ENCODE results near the gene PLD5.
"Not testable (repeated sequence)": the region's sequence is repeated elsewhere in the genome, so short reads cannot be mapped to it uniquely, and the experiment has no call there.

Gene PLD5

DNA sequence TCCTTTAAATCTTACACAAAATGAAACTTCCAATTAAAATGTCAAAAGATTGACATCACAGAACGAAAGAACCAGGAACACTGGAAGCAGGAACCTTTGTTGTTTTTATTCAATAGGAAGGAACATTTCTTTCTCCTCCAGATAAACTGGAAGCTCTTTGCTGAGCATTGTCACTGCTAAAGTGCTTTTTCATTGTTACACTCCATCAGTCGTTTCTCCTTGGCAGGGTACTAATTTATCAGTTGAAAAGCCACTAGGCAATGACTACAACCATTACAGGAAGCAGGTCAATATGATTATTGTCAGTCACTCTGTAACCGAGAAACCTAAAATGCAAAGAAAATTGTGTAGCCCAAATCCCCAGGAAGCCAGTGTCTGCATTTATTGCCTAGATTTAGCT, 362.4 kb downstream of the PLD5 start:
- DNase-seq (ENCODE audit: low spot score) = no peak

DNA sequence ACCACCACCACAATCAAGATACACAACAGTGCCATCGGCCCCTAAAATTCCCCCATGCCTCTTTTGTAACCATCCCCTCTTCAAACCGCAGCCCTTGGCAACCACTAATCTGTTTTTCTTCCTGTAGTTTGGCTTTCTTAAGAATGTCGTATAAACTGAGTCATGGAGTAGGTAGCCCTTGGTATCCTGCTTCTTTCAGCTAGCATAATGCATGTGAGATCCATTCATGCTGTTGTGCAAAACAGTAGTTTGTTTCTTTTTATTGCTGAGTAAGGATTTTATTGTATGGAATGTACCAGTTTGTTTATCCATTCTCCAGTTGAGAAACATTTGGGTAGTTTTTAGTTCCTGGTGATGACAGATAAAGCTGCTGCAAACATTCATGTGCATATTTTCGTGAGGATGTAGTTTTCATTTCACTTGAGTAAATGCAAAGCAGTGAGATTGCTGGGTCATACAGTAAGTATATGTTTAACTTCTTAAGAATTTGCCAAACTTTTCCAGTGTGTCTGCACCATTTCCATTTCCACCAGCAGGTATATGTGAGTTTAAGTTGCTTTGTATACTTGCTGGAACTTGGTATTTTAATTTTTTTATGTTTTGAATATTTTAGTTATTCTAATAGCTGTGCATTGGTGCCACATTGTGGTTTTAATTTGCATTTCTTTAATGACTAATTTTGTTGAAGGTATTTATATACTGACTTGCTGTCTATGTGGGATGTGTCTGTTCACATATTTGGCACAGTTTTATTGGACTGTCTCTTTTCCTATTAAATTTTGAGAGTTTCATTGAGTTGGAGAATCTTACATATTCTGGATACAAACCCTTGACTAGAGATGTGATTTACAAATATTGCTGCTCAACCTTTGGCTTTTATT, 377.2 kb downstream of the PLD5 start:
- DNase-seq (ENCODE audit: low spot score) = no peak

DNA sequence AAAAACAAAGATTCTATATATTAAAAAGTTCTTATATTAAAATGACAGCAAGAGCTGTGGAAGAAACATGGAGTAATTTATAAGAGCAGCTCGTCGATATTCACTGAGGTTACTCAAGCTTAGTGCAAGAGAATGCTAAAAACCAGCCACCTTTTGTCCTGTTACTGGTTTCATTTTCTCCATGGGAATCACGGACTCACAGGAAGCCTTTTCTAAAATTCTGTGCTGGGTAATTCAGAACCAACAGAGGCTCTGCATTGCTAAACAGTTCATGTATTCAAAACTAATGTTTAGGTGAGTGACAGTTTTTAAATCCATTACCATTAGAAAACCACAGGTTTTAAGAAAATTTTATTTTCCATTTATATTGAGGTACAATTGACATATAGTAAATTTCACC, 377.8 kb downstream of the PLD5 start:
- no peak for DNase-seq (ENCODE audit: low spot score)

DNA sequence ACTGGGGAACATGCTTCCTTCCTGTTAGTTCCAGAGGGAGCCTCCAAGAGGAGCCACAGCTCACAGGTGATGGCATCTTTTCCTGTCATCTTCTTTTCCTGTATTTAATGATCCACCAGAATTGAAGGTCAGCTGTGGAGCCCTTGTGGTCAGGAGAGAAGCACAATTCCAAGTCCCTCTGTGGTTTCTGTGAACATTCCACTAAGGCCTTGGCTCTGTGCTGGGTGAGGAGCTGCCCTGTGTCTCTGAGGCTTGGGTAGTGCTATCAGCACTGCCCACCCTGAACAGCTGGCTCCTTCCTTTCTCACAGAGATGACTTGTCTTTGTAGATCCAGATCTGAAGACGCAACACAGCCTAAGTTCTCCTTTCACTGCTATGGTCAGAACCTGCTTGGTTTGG, 383.7 kb downstream of the PLD5 start:
- DNase-seq (ENCODE audit: low spot score) = no peak

DNA sequence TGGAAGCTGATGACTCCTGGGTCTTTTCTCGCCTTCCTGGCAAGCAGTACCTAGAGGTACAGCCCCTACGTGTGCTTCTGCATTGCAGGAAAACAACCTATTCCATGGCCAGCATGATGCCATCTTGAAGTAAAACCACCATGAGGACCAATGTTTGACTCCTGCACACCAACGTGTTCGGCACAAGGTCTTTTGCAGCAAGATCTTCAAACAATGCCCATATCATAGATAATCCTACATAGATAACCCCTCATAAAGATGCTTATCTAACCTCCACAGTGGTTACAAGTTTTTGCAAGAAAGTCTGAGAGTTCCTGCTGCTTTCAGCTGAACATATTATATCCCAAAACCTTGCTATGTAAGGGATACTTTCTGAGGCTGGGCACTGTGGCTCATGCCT, 384.5 kb downstream of the PLD5 start:
- DNase-seq (ENCODE audit: low spot score) = no peak

DNA sequence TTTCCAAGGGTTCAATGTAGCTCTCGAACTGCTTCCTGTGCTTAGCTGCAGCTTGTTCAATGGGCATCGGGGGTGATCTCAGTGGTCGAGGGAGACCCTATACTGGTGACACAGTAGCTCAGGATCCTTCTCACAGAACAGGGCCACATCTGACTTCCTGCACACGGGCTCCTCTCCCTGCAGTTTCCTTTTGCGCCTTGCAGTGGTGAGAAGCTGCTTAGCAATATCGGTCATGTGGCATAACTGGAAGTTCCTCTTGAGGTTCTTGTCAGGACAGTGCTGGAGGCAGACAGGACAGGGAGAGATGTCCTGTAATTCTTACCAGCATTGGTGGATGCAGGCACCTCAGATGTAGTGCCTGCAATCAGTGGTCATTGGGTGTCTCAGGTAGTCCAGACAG, 385.1 kb downstream of the PLD5 start:
- no peak for DNase-seq (ENCODE audit: low spot score)

DNA sequence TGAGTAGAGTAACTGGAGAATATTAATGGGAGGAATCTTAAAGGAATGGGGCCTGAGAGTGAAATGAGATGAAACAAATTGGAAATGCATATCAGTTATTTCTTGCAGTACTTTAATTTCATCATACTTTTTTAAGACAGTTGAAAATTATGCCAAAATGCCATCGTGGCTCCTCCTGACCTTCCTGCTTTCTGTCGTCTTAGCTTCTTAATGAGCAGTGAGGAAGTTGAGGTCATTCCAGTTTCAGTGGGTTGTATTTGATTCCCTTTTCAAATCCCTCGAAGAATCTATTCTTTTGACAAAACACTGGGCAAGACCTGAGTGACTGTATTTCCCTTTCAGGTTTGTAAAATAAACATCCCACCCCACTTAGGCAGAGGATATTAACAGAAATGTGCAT, 390.7 kb downstream of the PLD5 start:
- no peak for DNase-seq (ENCODE audit: low spot score)

DNA sequence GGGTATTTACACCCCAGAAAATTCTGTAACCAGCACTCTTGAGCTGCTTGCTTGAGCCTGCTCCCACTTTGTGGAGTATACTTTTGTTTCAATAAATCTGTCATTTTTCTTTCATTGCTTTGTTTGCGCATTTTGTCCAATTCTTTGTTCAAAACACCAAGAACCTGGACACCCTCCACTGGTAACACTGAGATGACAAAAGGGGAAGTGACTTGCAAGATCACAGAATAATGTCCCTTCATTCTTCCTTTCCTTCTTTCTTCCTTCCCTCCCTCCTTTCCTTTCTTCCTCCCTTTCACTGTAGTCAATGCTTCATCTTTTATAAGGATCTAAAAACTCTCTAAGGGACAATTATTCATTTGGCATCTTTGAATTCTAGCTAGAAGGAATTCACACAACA, 391.1 kb downstream of the PLD5 start:
- DNase-seq (ENCODE audit: low spot score) = no peak

DNA sequence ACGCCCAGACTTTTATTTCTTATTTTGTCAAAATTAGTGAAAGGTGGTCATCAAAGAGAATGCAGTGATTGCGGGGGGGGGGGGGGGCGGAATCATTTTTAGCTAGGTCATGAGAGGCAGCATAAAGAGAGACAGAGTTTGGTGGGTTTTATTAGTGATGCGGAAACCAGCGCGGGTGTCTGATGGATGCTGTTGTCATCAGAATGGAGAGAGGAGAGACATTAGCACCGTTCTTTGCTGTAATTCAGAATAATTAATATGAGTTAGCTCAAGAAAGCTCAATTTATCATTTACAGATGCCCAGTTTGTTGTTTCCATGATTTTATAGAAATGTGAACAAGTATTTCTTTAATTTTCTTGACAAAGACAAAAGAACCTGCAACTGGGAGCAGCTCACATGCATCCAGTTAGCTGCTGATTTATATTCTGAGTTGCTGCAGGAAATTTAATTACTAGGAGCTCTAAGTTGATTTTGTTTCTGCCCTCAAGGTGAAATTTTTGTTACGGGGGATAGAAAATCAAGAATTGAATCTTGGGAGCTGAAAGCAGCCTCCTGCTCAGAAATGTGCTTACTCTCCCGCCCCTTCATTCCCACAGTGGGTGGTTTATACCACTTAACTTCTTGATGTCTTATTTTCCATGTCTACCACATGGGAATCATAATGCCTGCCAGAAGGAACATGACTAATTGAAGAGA, 392.2 kb downstream of the PLD5 start:
- no peak for DNase-seq (ENCODE audit: low spot score)

DNA sequence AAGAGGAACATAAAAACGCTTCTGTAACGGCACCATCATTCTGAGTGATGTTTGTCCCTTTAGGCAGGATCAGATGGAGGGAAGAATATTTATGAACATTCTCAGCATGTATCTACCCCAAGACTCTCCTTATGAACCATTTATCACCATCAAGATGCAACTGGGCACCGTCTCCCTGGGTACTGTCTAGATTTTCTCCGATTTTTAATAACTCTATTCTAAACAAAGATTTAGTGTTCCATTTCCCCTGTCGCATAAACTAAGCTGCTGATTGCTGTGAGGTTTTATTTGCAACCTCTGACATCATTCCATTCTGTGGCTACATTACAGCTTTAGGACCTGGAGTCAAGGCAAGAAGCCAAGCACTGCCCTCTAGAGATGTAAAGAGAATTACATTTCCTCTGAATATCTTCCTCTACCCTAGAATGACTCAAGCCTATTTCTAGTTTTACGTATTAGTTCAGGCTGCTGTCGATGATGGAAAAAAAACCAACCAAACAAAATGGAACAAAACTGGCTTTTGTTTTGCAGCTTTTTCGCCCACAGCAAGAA, 395.5 kb downstream of the PLD5 start:
- no peak for DNase-seq (ENCODE audit: low spot score)

DNA sequence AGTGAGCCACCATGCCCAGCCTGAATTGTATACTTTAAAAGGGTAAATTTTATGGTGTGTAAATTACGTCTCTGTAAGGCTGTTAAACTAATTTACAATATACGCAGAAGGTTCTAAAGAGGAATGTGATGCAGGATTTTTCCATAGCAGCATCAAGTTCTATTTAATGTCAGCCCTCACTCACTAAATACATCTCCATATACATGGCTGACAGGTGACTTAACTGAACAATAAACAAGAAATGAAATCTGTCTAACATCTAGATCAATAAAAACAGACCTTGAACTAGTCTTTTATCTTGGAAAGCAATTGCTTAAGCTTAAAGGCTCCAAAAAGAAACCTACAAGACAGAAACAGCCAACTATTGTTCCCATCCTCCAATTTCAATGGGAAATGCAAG, 404.1 kb downstream of the PLD5 start:
- DNase-seq (ENCODE audit: low spot score) = no peak

DNA sequence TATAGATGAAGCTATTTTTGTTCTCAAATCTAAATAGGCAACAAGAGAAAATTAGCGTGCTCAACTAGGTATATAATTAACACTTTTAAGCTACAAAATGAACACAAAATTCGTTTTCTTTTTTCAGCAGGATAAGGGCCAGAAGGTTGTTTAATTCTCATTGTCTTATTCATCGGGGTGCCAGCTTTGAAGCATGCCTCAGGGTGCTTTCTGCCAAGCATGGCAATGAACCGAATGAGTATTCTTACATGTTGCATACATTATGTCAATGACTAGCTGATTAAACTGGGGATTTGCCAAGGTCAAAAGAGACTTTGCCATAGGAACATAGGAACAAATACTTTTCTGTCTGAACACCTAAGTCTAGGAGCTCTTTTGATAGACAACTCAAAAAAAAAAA, 423.6 kb downstream of the PLD5 start:
- no peak for DNase-seq (ENCODE audit: low spot score)

DNA sequence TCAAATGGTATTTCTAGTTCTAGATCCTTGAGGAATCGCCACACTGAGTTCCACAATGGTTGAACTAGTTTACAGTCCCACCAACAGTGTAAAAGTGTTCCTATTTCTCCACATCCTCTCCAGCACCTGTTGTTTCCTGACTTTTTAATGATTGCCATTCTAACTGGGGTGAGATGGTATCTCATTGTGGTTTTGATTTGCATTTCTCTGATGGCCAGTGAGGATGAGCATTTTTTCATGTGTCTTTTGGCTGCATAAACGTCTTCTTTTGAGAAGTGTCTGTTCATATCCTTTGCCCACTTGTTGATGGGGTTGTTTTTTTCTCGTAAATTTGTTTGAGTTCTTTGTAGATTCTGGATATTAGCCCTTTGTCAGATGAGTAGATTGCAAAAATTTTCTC, 427.2 kb downstream of the PLD5 start:
- DNase-seq (ENCODE audit: low spot score) = not testable (repeated sequence)

DNA sequence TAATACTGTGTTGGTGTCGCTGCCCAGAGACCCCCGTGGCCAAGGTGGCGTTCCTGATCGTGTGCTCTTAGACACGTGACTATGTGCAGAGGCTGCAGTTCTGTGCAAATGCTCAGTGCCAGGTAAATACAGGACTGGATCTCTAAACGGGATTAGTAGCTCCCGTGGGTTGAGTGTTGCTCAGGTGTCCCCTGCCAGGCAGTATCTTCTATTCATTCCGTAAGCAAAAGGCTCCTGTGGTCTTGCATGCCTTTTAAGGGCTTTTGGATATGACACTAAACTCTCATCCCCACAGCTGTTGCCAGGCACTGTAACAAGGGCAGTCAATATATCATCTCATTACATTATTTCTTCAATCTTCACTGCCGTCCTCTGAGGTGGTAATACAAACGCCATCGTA, 431.4 kb downstream of the PLD5 start:
- DNase-seq (ENCODE audit: low spot score) = no peak

DNA sequence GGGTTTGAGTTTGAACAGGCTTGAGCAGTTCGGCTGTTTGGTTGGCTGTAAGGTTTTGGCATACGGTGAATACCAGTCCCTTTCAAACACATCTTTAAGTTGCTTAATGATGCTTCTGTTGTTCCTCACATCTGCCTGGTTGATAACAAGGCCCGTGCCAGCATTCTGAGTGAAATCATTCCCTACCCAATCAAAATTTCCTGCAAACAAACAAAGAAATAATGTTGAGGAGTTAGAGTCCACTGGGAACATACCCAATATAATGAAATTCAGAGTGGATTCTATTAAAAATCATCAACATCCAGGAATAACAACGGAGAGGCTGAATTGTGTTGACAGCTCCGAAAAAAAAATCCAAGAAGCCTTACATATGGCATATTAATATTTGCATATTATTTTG, 434.6 kb downstream of the PLD5 start:
- DNase-seq (ENCODE audit: low spot score) = no peak

DNA sequence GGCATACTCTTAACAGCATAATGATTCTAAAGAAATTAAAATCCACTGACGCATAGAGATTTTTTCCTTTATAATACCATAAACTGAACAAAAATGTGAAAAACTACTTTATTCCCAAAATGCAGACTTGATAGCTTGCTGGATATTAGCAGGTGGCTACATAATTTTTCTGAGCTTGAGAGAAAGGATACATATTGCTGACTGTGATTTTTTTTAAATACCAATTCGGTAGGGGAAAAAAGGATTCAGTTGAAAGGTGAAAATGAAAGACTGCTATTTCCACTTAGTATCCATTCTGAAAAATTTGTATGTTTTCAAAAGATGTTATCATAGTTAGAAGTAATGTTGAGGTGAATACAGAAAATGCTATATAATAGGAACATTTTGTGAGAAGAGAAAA, 435.6 kb downstream of the PLD5 start:
- no peak for DNase-seq (ENCODE audit: low spot score)

DNA sequence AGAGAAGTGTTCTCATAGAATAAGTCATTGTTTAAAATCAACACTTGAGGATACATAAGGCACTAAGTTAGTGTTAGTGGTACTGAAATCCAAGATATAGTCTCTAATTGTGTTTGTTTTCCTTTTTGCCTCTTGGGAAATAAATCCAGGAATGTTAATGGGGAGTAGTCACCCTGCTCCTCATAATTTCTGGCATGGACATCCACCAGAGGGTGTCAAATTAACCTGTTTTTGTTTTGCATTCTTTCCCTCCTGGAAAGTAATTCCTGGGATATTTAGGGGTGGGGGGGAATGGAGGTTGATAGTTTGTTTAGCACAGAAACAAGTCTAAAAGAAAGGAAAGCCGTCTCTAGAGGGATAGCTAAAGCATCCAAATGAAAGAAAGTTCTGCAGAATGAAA, 437.8 kb downstream of the PLD5 start:
- no peak for DNase-seq (ENCODE audit: low spot score)

DNA sequence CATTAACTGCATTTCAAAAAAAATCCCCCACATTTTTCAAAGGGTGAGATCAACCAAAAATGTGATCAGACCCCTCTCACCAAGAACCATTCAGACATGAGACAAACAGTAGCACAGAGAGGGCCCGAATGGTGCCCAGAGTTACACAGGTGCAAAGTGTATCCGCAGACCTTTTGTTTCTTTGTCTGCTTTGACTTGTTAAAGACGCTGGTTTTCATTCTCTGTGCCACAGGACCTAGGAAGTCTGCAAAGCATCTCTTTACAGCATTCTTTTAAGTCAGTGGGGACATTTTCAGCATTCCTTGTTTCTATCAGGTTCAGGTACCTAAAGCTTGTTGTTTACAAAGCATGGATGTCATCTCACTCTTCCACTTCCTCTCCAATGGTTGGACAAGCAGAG, 438.4 kb downstream of the PLD5 start:
- no peak for DNase-seq (ENCODE audit: low spot score)

DNA sequence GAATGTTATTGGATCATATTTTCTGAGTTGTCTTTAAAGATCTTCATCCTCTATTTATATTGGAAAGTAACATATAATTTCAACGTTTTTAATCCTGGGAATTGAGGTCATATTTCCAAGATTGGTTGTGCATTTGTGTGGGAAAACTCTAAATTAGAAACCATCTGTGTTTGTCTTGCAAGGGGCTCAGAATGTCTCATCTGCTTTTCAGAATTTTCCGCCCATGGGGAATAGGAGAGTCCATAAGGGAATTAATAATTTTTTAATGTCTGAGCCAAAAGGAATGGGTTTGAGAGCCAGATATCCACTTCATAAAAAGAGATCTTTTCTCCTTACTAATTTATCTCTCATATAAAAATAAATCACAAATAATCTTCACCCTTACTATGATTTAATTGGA, 440.8 kb downstream of the PLD5 start:
- no peak for DNase-seq (ENCODE audit: low spot score)

DNA sequence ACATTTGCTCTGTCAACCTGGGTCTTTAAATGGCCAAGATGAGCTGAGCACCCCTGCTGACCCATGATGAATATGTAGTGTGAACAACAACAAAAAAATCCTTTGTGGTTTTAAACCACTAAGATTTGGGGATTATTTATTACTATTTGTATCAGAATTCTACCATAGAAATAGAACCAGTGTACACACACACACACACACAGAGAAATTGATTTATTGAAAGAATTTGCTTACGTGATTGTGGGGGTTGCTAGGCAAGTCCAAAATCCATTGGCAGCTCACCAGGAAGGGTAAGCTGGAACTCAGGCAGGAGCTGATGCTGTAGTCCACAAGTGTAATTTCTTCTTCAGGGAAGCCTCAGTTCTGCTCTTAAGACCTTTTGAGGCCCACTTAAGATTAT, 443.1 kb downstream of the PLD5 start:
- no peak for DNase-seq (ENCODE audit: low spot score)

DNA sequence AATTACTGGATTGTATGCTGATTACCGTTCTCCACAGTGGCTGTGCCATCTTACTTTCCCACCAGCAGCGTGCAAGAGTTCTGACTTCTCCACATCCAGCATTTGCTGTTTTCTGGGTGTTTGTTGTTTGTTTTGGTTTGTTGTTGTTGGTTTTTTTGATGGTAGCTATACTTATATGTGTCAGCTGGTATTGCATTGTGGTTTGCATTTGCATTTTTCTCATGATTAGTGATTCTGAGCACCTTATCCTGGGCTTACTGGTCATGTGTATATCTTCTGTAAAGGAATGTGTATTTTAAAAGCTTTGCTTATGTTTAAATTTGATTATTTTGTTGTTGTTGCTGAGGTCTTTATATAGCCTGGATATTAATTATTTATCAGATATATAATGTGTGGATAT, 458.7 kb downstream of the PLD5 start:
- no peak for DNase-seq (ENCODE audit: low spot score)

DNA sequence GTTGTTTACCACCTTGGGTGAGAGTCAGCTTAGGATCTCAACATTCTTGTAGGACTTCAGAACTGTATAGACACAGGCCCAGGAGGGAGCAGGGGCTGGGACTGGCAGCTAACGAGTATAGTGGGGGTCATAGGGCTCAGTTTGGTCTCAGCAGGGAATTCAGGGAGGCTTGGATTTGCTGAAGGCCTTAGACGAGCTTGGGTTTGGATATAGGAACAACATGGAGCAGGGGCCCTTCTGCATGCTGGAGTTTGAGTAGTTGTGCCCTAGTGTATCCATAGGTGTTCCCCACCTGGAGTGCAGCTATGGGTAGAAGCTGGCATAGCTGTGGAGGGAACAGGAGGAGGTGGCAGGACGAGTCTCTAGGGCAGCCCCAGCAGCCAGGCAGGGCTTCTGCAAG, 462.2 kb downstream of the PLD5 start:
- DNase-seq (ENCODE audit: low spot score) = no peak

DNA sequence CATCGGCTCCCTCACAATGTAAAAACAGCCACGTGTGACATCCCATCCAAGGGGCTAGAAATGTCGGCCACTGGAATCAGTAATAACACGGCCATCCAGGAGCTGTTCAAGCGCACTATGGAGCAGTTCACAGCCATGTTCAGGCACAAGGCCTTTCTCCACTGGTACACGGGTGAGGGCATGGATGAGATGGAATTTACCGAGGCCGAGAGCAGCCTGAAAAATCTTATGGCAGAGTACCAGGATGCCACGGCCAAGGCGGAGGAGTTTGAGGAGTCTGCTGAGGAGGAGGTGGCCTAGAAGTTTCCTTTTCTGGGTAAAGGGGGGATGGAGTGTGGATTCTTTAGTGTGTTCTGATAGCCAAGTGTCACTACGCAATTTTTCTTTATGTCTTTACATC, 464.5 kb downstream of the PLD5 start:
- no peak for DNase-seq (ENCODE audit: low spot score)

DNA sequence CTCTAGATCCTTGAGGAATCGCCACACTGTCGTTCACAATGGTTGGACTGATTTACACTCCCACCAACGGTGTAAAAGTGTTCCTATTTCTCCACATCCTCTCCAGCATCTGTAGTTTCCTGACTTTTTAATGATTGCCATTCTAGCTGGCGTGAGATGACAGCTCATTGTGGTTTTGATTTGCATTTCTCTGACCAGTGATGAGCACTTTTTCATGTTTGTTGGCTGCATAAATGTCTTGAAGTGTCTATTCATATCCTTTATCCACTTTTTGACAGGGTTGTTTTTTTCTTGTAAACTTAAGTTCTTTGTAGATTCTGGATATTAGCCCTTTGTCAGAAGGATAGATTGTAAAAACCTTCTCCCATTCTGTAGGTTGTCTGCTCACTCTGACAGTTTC, 465.9 kb downstream of the PLD5 start:
- DNase-seq (ENCODE audit: low spot score) = not testable (repeated sequence)
